Erythroblast (primary cell): ENCODE data around the gene ARMC3.

Experiments
- GATA1 ChIP-seq: IDR thresholded peaks from 2 replicates; pipeline ENCODE4 v1.6.1; 2011; ENCODE audit warnings: low read depth, mild to moderate bottlenecking, control low read depth, low read length, moderate library complexity
- POLR2A ChIP-seq: IDR thresholded peaks from 2 replicates; pipeline ENCODE4 v1.6.1; 2011; ENCODE audit warnings: mild to moderate bottlenecking, low read length

DNA sequence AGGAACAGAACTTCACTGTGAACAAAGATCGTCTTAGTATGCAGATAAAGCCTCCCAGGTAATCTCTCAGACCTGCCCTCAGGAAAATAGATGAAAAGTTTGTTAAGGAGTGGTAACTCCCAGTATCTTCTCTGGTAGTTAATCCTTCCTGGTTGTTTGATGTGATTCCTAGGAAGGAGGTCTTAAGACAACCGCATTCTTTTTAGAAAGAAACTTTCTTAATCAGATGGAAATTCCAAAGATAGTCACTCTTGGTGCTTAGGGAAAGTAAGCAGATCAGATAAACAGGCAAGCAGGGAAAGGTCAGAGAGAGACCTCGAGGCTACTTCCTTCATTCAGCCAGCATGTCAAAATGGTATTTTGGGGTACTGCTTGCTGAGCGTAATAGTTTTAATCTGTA, 30.5 kb upstream of the ARMC3 start:
- TF ChIP-seq POLR2A (no peak), GATA1 (no peak)
